Raji (cell line): ENCODE measurements around the gene TUT1.

Experiments used
- POLR2A ChIP-seq: IDR thresholded peaks from 2 replicates; pipeline ENCODE4 v1.6.1; 2011; ENCODE audit warnings: low read depth, low read length, control low read depth; ENCODE audit not compliant: insufficient read depth

TUT1 gene

GRCh38 chr11:62591448-62592145, at the start of gene TUT1:
TSS of gene TUT1 (minus strand) at chr11:62591523. CDS start at chr11:62591485, 38 bp downstream.
- peak; percentile 98 for TF ChIP-seq POLR2A

- TF ChIP-seq POLR2A, result no peak
These were observed 41.2 kb upstream of the TUT1 start for GRCh38 chr11:62632492-62632891.

- TF ChIP-seq POLR2A, result no peak
These were observed 36.4 kb upstream of the TUT1 start for GRCh38 chr11:62627713-62628112.

- TF ChIP-seq POLR2A, result no peak
These were observed 31.3 kb upstream of the TUT1 start for GRCh38 chr11:62622476-62623089.

GRCh38 chr11:62621567-62622470, 30.5 kb upstream of the TUT1 start, which contains the start of gene B3GAT3:
TSS of gene B3GAT3 (minus strand) at chr11:62621986. CDS start at chr11:62621947, 39 bp downstream.
- peak; percentile 89 for TF ChIP-seq POLR2A

GRCh38 chr11:62621027-62621566, 29.8 kb upstream of the TUT1 start:
- no peak for TF ChIP-seq POLR2A

GRCh38 chr11:62615521-62615920, 24.2 kb upstream of the TUT1 start:
- TF ChIP-seq POLR2A, result no peak

- TF ChIP-seq POLR2A, result no peak
These were observed 23.0 kb upstream of the TUT1 start for GRCh38 chr11:62614275-62614674.

- TF ChIP-seq POLR2A, result peak; percentile 13; the same call in 1 of the 2 replicates
These were observed 22.0 kb upstream of the TUT1 start for GRCh38 chr11:62613291-62613778.

- no peak; the same call in 1 of the 2 replicates for TF ChIP-seq POLR2A
These were observed 21.3 kb upstream of the TUT1 start, which contains the start of the genes EML3 and ROM1 for GRCh38 chr11:62612366-62613290. TSS of gene EML3 (minus strand) at chr11:62612775. CDS start at chr11:62612457, 318 bp downstream. TSS of gene ROM1 (plus strand) at chr11:62613257. CDS start at chr11:62613282, 25 bp downstream.

- no peak; the same call in none of the 2 replicates for TF ChIP-seq POLR2A
These were observed 20.5 kb upstream of the TUT1 start for GRCh38 chr11:62611705-62612365.

GRCh38 chr11:62610814-62611704, 19.7 kb upstream of the TUT1 start:
- no peak for TF ChIP-seq POLR2A
